ENCODE measurements around the gene AXIN2.

GRCh38 chr17:65554553-65555223, 6.8 kb downstream of the AXIN2 start:
- TF ChIP-seq CTCF (IDR thresholded peaks at IDR 0.05 in 2 of 3, conservative IDR thresholded peaks at IDR 0.05 in 1 of 3; ENCODE audit: control insufficient read depth in 2 of 3, extremely low read depth in 1 of 3, insufficient read depth in 1 of 3, low read depth in 3 of 3, low read length in 3 of 3) (no peak), RUNX3 (IDR thresholded peaks at IDR 0.05; ENCODE audit: low read length) (no peak)
